ENCODE measurements around the gene GPR3. TPM values are rescaled to one million over a fixed set of nuclear protein-coding genes. Genes with fewer than 3 reads are reported as not detected.

GPR3 gene
- total and polyA plus RNA-seq, 2 of the 13 experiments (the other 11 are each of a cell fraction or from before 2014, with no cell fraction given), result 1.00 to 2.6 TPM

DNA sequence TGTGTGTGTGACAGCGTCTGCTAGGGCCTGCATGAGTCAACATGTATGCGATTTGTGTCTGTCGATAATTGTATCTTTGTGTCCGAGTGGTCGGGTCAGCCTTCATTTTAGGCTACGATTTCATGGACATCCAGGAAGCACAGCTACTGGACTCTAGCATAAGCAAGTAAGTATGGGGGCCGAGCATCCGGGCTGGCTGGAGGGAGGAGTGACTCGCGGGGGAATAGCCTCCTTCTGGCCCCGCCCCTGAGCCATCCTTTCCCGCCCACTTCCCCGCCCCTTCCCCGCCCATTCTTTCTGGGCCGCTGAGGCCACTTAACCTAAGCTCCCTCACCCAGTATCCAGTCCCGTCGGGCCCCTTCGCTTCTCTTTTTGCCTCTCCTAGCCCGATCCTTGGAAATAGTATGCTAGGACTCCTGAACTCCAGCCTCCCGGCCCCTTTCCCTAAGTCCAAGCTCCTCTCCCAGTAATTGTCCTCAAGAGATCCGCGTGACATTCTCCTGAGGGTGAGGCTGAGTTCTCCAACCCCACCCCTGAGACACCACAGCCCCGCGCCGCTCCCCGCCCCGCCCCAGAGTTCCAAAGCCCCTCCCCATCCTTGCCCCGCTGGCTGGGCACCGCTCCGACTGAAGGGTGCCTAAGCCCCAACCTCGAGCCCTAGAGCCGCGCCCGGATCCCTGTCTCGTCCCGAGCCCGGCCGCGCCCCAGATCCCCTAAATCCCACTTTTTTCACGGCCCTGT lies 26.9 kb upstream of the GPR3 start (continued):
- TF ChIP-seq, protein P1, sequence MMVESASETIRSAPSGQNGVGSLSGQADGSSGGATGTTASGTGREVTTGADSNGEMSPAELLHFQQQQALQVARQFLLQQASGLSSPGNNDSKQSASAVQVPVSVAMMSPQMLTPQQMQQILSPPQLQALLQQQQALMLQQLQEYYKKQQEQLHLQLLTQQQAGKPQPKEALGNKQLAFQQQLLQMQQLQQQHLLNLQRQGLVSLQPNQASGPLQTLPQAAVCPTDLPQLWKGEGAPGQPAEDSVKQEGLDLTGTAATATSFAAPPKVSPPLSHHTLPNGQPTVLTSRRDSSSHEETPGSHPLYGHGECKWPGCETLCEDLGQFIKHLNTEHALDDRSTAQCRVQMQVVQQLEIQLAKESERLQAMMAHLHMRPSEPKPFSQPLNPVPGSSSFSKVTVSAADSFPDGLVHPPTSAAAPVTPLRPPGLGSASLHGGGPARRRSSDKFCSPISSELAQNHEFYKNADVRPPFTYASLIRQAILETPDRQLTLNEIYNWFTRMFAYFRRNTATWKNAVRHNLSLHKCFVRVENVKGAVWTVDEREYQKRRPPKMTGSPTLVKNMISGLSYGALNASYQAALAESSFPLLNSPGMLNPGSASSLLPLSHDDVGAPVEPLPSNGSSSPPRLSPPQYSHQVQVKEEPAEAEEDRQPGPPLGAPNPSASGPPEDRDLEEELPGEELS (CRISPR knock-in tag; IDR thresholded peaks at IDR 0.05), result peak; percentile 37; the same call in 1 of the 2 replicates
- TF ChIP-seq EP300 (IDR thresholded peaks at IDR 0.05; ENCODE audit: low read depth in 2 of 2, low read length in 2 of 2), result peak in 1 of 2 experiments; percentile 82; a peak in 1 of 4 replicates
- no peak for TF ChIP-seq EP300 (CRISPR knock-in tag; IDR thresholded peaks at IDR 0.05; ENCODE audit: borderline replicate concordance)
- peak; percentile 57; the same call in 1 of the 2 replicates for TF ChIP-seq ZNF263 (CRISPR knock-in tag; IDR thresholded peaks at IDR 0.05)
- TF ChIP-seq SALL1 (CRISPR knock-in tag; IDR thresholded peaks at IDR 0.05), result peak; percentile 20; the same call in 1 of the 2 replicates
- TF ChIP-seq, protein P2, sequence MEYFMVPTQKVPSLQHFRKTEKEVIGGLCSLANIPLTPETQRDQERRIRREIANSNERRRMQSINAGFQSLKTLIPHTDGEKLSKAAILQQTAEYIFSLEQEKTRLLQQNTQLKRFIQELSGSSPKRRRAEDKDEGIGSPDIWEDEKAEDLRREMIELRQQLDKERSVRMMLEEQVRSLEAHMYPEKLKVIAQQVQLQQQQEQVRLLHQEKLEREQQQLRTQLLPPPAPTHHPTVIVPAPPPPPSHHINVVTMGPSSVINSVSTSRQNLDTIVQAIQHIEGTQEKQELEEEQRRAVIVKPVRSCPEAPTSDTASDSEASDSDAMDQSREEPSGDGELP (IDR thresholded peaks at IDR 0.05; ENCODE audit: borderline replicate concordance, low read depth), result peak; percentile 21; the same call in 1 of the 2 replicates
- TF ChIP-seq SAP130 (CRISPR knock-in tag; IDR thresholded peaks at IDR 0.05; ENCODE audit: low read depth), result peak; percentile 56
- TF ChIP-seq, protein P3, sequence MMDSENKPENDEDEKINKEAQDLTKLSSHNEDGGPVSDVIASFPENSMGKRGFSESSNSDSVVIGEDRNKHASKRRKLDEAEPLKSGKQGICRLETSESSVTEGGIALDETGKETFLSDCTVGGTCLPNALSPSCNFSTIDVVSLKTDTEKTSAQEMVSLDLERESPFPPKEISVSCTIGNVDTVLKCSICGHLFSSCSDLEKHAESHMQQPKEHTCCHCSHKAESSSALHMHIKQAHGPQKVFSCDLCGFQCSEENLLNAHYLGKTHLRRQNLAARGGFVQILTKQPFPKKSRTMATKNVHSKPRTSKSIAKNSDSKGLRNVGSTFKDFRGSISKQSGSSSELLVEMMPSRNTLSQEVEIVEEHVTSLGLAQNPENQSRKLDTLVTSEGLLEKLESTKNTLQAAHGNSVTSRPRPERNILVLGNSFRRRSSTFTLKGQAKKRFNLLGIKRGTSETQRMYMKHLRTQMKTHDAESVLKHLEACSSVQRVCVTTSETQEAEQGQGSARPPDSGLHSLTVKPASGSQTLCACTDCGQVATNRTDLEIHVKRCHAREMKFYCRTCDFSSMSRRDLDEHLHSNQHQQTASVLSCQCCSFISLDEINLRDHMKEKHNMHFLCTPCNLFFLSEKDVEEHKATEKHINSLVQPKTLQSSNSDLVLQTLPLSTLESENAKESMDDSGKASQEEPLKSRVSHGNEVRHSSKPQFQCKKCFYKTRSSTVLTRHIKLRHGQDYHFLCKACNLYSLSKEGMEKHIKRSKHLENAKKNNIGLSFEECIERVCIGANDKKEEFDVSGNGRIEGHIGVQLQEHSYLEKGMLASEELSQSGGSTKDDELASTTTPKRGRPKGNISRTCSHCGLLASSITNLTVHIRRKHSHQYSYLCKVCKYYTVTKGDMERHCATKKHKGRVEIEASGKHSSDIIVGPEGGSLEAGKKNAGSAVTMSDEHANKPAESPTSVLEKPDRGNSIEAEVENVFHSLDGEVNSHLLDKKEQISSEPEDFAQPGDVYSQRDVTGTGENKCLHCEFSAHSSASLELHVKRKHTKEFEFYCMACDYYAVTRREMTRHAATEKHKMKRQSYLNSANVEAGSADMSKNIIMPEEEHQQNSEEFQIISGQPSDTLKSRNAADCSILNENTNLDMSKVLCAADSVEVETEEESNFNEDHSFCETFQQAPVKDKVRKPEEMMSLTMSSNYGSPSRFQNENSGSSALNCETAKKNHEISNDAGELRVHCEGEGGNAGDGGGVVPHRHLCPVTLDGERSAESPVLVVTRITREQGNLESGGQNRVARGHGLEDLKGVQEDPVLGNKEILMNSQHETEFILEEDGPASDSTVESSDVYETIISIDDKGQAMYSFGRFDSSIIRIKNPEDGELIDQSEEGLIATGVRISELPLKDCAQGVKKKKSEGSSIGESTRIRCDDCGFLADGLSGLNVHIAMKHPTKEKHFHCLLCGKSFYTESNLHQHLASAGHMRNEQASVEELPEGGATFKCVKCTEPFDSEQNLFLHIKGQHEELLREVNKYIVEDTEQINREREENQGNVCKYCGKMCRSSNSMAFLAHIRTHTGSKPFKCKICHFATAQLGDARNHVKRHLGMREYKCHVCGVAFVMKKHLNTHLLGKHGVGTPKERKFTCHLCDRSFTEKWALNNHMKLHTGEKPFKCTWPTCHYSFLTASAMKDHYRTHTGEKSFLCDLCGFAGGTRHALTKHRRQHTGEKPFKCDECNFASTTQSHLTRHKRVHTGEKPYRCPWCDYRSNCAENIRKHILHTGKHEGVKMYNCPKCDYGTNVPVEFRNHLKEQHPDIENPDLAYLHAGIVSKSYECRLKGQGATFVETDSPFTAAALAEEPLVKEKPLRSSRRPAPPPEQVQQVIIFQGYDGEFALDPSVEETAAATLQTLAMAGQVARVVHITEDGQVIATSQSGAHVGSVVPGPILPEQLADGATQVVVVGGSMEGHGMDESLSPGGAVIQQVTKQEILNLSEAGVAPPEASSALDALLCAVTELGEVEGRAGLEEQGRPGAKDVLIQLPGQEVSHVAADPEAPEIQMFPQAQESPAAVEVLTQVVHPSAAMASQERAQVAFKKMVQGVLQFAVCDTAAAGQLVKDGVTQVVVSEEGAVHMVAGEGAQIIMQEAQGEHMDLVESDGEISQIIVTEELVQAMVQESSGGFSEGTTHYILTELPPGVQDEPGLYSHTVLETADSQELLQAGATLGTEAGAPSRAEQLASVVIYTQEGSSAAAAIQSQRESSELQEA (CRISPR knock-in tag; IDR thresholded peaks at IDR 0.05; ENCODE audit: not compliant biosample characterization), result no peak
- peak; percentile 49; the same call in 1 of the 2 replicates for TF ChIP-seq ELF1 (CRISPR knock-in tag; IDR thresholded peaks at IDR 0.05)
- TF ChIP-seq, protein P4, sequence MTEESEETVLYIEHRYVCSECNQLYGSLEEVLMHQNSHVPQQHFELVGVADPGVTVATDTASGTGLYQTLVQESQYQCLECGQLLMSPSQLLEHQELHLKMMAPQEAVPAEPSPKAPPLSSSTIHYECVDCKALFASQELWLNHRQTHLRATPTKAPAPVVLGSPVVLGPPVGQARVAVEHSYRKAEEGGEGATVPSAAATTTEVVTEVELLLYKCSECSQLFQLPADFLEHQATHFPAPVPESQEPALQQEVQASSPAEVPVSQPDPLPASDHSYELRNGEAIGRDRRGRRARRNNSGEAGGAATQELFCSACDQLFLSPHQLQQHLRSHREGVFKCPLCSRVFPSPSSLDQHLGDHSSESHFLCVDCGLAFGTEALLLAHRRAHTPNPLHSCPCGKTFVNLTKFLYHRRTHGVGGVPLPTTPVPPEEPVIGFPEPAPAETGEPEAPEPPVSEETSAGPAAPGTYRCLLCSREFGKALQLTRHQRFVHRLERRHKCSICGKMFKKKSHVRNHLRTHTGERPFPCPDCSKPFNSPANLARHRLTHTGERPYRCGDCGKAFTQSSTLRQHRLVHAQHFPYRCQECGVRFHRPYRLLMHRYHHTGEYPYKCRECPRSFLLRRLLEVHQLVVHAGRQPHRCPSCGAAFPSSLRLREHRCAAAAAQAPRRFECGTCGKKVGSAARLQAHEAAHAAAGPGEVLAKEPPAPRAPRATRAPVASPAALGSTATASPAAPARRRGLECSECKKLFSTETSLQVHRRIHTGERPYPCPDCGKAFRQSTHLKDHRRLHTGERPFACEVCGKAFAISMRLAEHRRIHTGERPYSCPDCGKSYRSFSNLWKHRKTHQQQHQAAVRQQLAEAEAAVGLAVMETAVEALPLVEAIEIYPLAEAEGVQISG (CRISPR knock-in tag; IDR thresholded peaks at IDR 0.05), result peak; percentile 22; the same call in 1 of the 2 replicates
- TF ChIP-seq, protein P5, sequence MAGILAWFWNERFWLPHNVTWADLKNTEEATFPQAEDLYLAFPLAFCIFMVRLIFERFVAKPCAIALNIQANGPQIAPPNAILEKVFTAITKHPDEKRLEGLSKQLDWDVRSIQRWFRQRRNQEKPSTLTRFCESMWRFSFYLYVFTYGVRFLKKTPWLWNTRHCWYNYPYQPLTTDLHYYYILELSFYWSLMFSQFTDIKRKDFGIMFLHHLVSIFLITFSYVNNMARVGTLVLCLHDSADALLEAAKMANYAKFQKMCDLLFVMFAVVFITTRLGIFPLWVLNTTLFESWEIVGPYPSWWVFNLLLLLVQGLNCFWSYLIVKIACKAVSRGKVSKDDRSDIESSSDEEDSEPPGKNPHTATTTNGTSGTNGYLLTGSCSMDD (CRISPR knock-in tag; IDR thresholded peaks at IDR 0.05), result no peak
- peak; percentile 35 to 47; a peak in 2 of 4 replicates for TF ChIP-seq POLR2A (IDR thresholded peaks at IDR 0.05; ENCODE audit: insufficient read depth in 1 of 2, low read depth in 2 of 2, low read length in 2 of 2)
- TF ChIP-seq IKZF4 (CRISPR knock-in tag; IDR thresholded peaks at IDR 0.05; ENCODE audit: borderline replicate concordance, low read depth, not compliant biosample characterization), result no peak
